HEK293 (cell line): ENCODE results near the gene SLX4.

Experiments used
- CTCF ChIA-PET: fragments of 350-600 bp; formaldehyde crosslinking; extraction: SDS; loops from one replicate; lab custom pipeline; 2021; ENCODE audit warnings: antibody characterized with exemption; lab: Yijun Ruan, JAX
- POLR2A ChIA-PET: fragments of 300-600 bp; formaldehyde crosslinking; extraction: SDS; loops from one replicate; lab custom pipeline; 2020; ENCODE audit warnings: antibody characterized with exemption, inconsistent platforms; lab: Yijun Ruan, JAX
- H3K27ac ChIP-seq: fragments of 200-500 bp; sonication (Bioruptor generic); 2 replicates; pipeline ENCODE4 v1.5.1; 2014; ENCODE audit warnings: low read depth, low read length, control low read depth, inconsistent platforms; ENCODE audit errors: extremely low read depth
- H3K36me3 ChIP-seq, 2 experiments: fragments of 200-500 bp in 1 of 2; sonication (Bioruptor generic) in 1 of 2; 1 replicate in 1 of 2; 2 replicates in 1 of 2; pipeline ENCODE4 v1.5.1; 2014 to 2017; ENCODE audit warnings: inconsistent platforms in 2 of 2, low read length in 2 of 2; ENCODE audit not compliant: control insufficient read depth in 2 of 2, insufficient read depth in 1 of 2
- H3K4me1 ChIP-seq: fragments of 200-500 bp; sonication (Bioruptor generic); 2 replicates; pipeline ENCODE4 v1.5.1; 2014; ENCODE audit warnings: mild to moderate bottlenecking, low read length, inconsistent platforms; ENCODE audit not compliant: control insufficient read depth, insufficient read depth
- H3K4me3 ChIP-seq: 2 replicates; pipeline ENCODE4 v1.5.1; 2011; ENCODE audit warnings: low read depth, mild to moderate bottlenecking, control low read depth, low read length, moderate library complexity
- H3K9me3 ChIP-seq: fragments of 200-500 bp; sonication (Bioruptor generic); 2 replicates; pipeline ENCODE4 v1.5.1; 2014; ENCODE audit warnings: low read depth, low read length, inconsistent platforms; ENCODE audit not compliant: control insufficient read depth, insufficient read depth
- BCL11A ChIP-seq: fragments of 450-650 bp; formaldehyde crosslinking; IDR thresholded peaks from 2 replicates; pipeline ENCODE4 v1.5.1; 2016; ENCODE audit warnings: low read depth, missing biosample characterization, missing genetic modification characterization
- EGR2 ChIP-seq: fragments of 450-650 bp; formaldehyde crosslinking; IDR thresholded peaks from 2 replicates; pipeline ENCODE4 v1.5.1; 2016; ENCODE audit warnings: low read depth, missing biosample characterization, missing genetic modification characterization
- MEIS1 ChIP-seq: sonication (generic); formaldehyde crosslinking; IDR thresholded peaks from 2 replicates; pipeline ENCODE4 v1.8.1; 2022; ENCODE audit warnings: missing genetic modification reagents, mild to moderate bottlenecking, borderline replicate concordance
- OVOL3 ChIP-seq: fragments of 450-650 bp; formaldehyde crosslinking; IDR thresholded peaks from 2 replicates; pipeline ENCODE4 v1.5.1; 2016; ENCODE audit warnings: missing biosample characterization, missing genetic modification characterization
- PRDM4 ChIP-seq: fragments of 450-650 bp; formaldehyde crosslinking; IDR thresholded peaks from 2 replicates; pipeline ENCODE4 v1.5.1; 2017; ENCODE audit warnings: missing biosample characterization, missing genetic modification characterization
- PRDM6 ChIP-seq: fragments of 450-650 bp; formaldehyde crosslinking; IDR thresholded peaks from 2 replicates; pipeline ENCODE4 v1.5.1; 2017; ENCODE audit warnings: missing biosample characterization, missing genetic modification characterization
- SCRT2 ChIP-seq: fragments of 450-650 bp; formaldehyde crosslinking; IDR thresholded peaks from 2 replicates; pipeline ENCODE4 v1.5.1; 2016; ENCODE audit warnings: missing biosample characterization, missing genetic modification characterization
- ZBTB1 ChIP-seq: fragments of 450-650 bp; formaldehyde crosslinking; IDR thresholded peaks from 2 replicates; pipeline ENCODE4 v1.5.1; 2016; ENCODE audit warnings: missing biosample characterization, missing genetic modification characterization
- ZEB2 ChIP-seq: fragments of 450-650 bp; formaldehyde crosslinking; IDR thresholded peaks from 2 replicates; pipeline ENCODE4 v1.5.1; 2016; ENCODE audit warnings: missing biosample characterization, missing genetic modification characterization
- ZIC2 ChIP-seq: fragments of 450-650 bp; formaldehyde crosslinking; IDR thresholded peaks from 2 replicates; pipeline ENCODE4 v1.5.1; 2016; ENCODE audit warnings: missing biosample characterization, missing genetic modification characterization
- ZNF155 ChIP-seq: fragments of 450-650 bp; formaldehyde crosslinking; IDR thresholded peaks from 2 replicates; pipeline ENCODE4 v1.5.1; 2016; ENCODE audit warnings: missing biosample characterization, missing genetic modification characterization
- ZNF169 ChIP-seq: fragments of 450-650 bp; formaldehyde crosslinking; IDR thresholded peaks from 2 replicates; pipeline ENCODE4 v1.5.1; 2016; ENCODE audit warnings: missing biosample characterization, missing genetic modification characterization
- ZNF37A ChIP-seq: fragments of 450-650 bp; IDR thresholded peaks from 2 replicates; pipeline ENCODE4 v1.5.1; 2018; ENCODE audit warnings: missing biosample characterization, missing genetic modification characterization
- ZNF510 ChIP-seq: fragments of 450-650 bp; formaldehyde crosslinking; IDR thresholded peaks from 2 replicates; pipeline ENCODE4 v1.5.1; 2018; ENCODE audit warnings: mild to moderate bottlenecking, missing genetic modification characterization, missing biosample characterization; ENCODE audit not compliant: insufficient replicate concordance
- ZNF514 ChIP-seq: fragments of 450-650 bp; formaldehyde crosslinking; IDR thresholded peaks from 2 replicates; pipeline ENCODE4 v1.5.1; 2016; ENCODE audit warnings: missing biosample characterization, missing genetic modification characterization
- ZNF518A ChIP-seq: fragments of 450-650 bp; formaldehyde crosslinking; conservative IDR thresholded peaks from 2 replicates; pipeline ENCODE4 v1.5.1; 2016; ENCODE audit warnings: low read depth, missing biosample characterization, missing genetic modification characterization
- ZNF747 ChIP-seq: fragments of 450-650 bp; formaldehyde crosslinking; IDR thresholded peaks from 2 replicates; pipeline ENCODE4 v1.5.1; 2016; ENCODE audit warnings: missing biosample characterization, missing genetic modification characterization
- ZNF776 ChIP-seq: fragments of 450-650 bp; formaldehyde crosslinking; IDR thresholded peaks from 2 replicates; pipeline ENCODE4 v1.5.0; 2017; ENCODE audit warnings: missing biosample characterization, missing genetic modification characterization, borderline replicate concordance
- TF ChIP-seq, protein P1 (sequence below): fragments of 450-650 bp; formaldehyde crosslinking; IDR thresholded peaks from 2 replicates; pipeline ENCODE4 v1.5.1; 2016; ENCODE audit warnings: missing biosample characterization, missing genetic modification characterization, low read depth
- TF ChIP-seq, protein P2 (sequence below): fragments of 450-650 bp; formaldehyde crosslinking; IDR thresholded peaks from 2 replicates; pipeline ENCODE4 v1.5.1; 2016; ENCODE audit warnings: missing biosample characterization, missing genetic modification characterization

The SLX4 gene

DNA sequence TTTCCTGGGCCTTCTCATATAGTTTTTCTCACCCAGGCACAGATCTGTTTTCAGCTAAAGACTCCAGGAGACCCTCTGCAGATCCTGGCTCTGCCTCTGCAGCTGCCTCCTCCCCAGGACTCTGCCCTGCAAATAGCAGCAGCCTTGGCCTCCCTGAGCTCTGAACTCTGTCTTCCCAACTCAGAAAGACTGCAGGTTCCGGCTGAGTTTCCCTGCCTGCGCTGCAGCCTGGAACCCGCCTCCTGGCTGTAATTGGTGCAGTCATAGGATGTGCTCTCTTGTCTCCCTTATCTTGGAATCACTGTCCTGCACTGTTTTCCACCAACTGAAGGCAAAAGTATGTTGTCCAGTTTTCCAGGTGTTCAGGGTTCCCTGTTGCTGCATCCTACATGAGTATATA lies 28.8 kb upstream of the SLX4 start:
- Histone ChIP-seq H3K27ac (no peak overlapping the region), H3K36me3 (peaks cover 0 to 10% of the 10 kb centered on the region in 2 experiments; a peak in 2 of 3 replicates), H3K9me3 (no peaks in the 10 kb centered on the region), H3K4me1 (no peaks in the 10 kb centered on the region), H3K4me3 (no peak overlapping the region)
- TF ChIP-seq ZNF776 (no peak), ZNF169 (tag by site-specific recombination) (no peak), BCL11A (no peak), OVOL3 (tag by site-specific recombination) (no peak), SCRT2 (tag by site-specific recombination) (no peak), ZNF155 (no peak), ZNF518A (tag by site-specific recombination) (no peak), PRDM6 (no peak), MEIS1 (no peak), ZNF510 (tag by site-specific recombination) (no peak)
- TF ChIP-seq, protein P1, sequence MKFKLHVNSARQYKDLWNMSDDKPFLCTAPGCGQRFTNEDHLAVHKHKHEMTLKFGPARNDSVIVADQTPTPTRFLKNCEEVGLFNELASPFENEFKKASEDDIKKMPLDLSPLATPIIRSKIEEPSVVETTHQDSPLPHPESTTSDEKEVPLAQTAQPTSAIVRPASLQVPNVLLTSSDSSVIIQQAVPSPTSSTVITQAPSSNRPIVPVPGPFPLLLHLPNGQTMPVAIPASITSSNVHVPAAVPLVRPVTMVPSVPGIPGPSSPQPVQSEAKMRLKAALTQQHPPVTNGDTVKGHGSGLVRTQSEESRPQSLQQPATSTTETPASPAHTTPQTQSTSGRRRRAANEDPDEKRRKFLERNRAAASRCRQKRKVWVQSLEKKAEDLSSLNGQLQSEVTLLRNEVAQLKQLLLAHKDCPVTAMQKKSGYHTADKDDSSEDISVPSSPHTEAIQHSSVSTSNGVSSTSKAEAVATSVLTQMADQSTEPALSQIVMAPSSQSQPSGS (tag by site-specific recombination) = no peak
- ChIA-PET POLR2A (no interaction called here), CTCF (no interaction called here)

DNA sequence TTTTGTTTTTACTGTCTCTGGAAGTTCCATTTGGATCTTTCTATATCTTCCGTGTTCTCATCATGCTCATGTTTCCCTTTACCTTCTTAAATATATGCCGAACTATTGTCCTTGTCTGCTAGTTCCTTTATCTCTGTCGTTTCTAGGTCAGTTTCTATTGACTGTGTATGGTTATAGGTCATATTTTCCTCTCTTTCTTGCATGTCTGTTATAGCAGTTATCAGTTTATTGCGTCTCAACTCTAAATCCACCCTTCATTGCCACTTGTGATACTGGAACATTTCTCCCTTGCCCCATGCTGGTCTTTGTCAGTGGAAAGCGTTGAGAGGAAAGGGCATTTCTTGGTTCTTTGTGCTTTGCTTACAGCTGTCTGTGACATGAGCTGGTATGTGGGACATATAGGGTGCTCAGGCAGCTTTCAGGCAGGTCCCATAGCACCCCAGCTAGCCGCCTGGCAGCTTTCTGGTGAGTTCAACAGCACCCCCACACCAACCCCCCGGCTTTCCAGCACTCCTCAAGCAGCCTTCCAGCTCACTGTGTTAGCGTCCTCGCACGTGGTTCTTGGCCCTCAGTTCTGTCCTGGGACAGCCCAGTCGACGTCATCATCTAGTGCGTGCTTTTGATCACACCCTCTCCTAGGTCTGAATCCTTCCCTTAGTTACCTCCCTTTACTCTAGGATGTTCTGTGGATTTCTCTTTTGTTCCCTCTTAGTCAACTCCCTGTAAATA lies 27.7 kb upstream of the SLX4 start:
- H3K4me3 ChIP-seq = no peak overlapping the region
- H3K27ac ChIP-seq = no peak overlapping the region
- no peaks in the 10 kb centered on the region for H3K9me3 ChIP-seq
- H3K36me3 ChIP-seq = peaks cover 0 to 10% of the 10 kb centered on the region in 2 experiments; a peak in 2 of 3 replicates
- ChIA-PET CTCF (interaction anchor here (0.6 kb wide), 1 partner anchor 9 kb away, joined by 4 read pairs; no protein-coding TSS in a partner anchor), POLR2A (no interaction called here)
- no peaks in the 10 kb centered on the region for H3K4me1 ChIP-seq
- TF ChIP-seq EGR2 (no peak), ZBTB1 (tag by site-specific recombination) (no peak), ZNF37A (tag by site-specific recombination) (no peak), ZEB2 (no peak), ZIC2 (no peak), ZNF747 (tag by site-specific recombination) (no peak), ZNF514 (tag by site-specific recombination) (no peak), PRDM4 (no peak)
- TF ChIP-seq, protein P2, sequence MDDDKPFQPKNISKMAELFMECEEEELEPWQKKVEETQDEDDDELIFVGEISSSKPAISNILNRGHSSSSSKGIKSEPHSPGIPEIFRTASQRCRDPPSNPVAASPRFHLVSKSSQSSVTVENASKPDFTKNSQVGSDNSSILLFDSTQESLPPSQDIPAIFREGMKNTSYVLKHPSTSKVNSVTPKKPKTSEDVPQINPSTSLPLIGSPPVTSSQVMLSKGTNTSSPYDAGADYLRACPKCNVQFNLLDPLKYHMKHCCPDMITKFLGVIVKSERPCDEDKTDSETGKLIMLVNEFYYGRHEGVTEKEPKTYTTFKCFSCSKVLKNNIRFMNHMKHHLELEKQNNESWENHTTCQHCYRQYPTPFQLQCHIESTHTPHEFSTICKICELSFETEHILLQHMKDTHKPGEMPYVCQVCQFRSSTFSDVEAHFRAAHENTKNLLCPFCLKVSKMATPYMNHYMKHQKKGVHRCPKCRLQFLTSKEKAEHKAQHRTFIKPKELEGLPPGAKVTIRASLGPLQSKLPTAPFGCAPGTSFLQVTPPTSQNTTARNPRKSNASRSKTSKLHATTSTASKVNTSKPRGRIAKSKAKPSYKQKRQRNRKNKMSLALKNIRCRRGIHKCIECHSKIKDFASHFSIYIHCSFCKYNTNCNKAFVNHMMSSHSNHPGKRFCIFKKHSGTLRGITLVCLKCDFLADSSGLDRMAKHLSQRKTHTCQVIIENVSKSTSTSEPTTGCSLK (tag by site-specific recombination) = no peak
- TF ChIP-seq, protein P1 (tag by site-specific recombination) = no peak
